Keratinocyte (primary cell): ENCODE measurements around the gene HS1BP3. TPM values are rescaled to one million over a fixed set of nuclear protein-coding genes. Genes with fewer than 3 reads are reported as not detected.

Experiments
- DNase-seq: peaks from one replicate; pipeline ENCODE4 v3.0.0-alpha.2; 2011; ENCODE audit warnings: low read depth, missing footprints, low spot score
- FAIRE-seq: peaks from 2 replicates; lab custom pipeline; 2011; peaks lifted over from hg19 to GRCh38; lab: Jason Lieb, UNC
- H2AFZ ChIP-seq: 2 replicates; pipeline ENCODE4 v1.6.0; 2012; ENCODE audit warnings: low read length, control low read depth, inconsistent platforms; ENCODE audit not compliant: control insufficient read depth
- H3K27ac ChIP-seq: 2 replicates; pipeline ENCODE4 v1.5.1; 2011; ENCODE audit warnings: low read length; ENCODE audit not compliant: control insufficient read depth, insufficient read depth
- H3K27me3 ChIP-seq: 3 replicates; pipeline ENCODE4 v1.6.0; 2011; ENCODE audit warnings: low read length; ENCODE audit not compliant: control insufficient read depth, insufficient read depth; ENCODE audit errors: extremely low read depth
- H3K36me3 ChIP-seq, 2 experiments: 2 replicates in 1 of 2; 3 replicates in 1 of 2; pipeline ENCODE4 v1.5.1; 2011; ENCODE audit warnings: low read length in 2 of 2, mild to moderate bottlenecking in 1 of 2; ENCODE audit not compliant: control insufficient read depth in 2 of 2, insufficient read depth in 2 of 2; ENCODE audit errors: extremely low read depth in 1 of 2
- H3K4me1 ChIP-seq: 3 replicates; pipeline ENCODE4 v1.5.1; 2011; ENCODE audit warnings: low read length; ENCODE audit not compliant: control insufficient read depth, insufficient read depth; ENCODE audit errors: extremely low read depth
- H3K4me2 ChIP-seq: 3 replicates; pipeline ENCODE4 v1.6.0; 2011; ENCODE audit warnings: low read depth, low read length; ENCODE audit not compliant: control insufficient read depth, insufficient read depth; ENCODE audit errors: extremely low read depth
- H3K4me3 ChIP-seq, 3 experiments: fragments of 200-600 bp in 1 of 3; sonication (generic) in 1 of 3; 2 replicates in 2 of 3; 3 replicates in 1 of 3; pipeline ENCODE4 v1.5.1; 2011 to 2016; ENCODE audit warnings: low read length in 3 of 3, mild to moderate bottlenecking in 3 of 3, control low read depth in 2 of 3, inconsistent platforms in 1 of 3, low read depth in 1 of 3, mixed read lengths in 1 of 3, mixed run types in 1 of 3, moderate library complexity in 1 of 3; ENCODE audit not compliant: control insufficient read depth in 2 of 3, insufficient read depth in 2 of 3; ENCODE audit errors: extremely low read depth in 1 of 3
- H3K79me2 ChIP-seq: 2 replicates; pipeline ENCODE4 v1.6.0; 2012; ENCODE audit warnings: low read length; ENCODE audit not compliant: control insufficient read depth, insufficient read depth
- H3K9ac ChIP-seq: 3 replicates; pipeline ENCODE4 v1.6.0; 2011; ENCODE audit warnings: low read length; ENCODE audit not compliant: control insufficient read depth, insufficient read depth; ENCODE audit errors: extremely low read depth
- H3K9me1 ChIP-seq: 3 replicates; pipeline ENCODE4 v1.6.0; 2011; ENCODE audit warnings: low read length; ENCODE audit not compliant: control insufficient read depth, insufficient read depth; ENCODE audit errors: extremely low read depth
- H3K9me3 ChIP-seq: 2 replicates; pipeline ENCODE4 v1.5.1; 2012; ENCODE audit warnings: low read depth, low read length; ENCODE audit not compliant: control insufficient read depth
- H4K20me1 ChIP-seq: 3 replicates; pipeline ENCODE4 v1.6.0; 2011; ENCODE audit warnings: low read length; ENCODE audit not compliant: control insufficient read depth, insufficient read depth; ENCODE audit errors: extremely low read depth
- EZH2 ChIP-seq: IDR thresholded peaks from one replicate; pipeline ENCODE4 v1.6.1; 2012; ENCODE audit warnings: inconsistent platforms, mild to moderate bottlenecking, low read length, moderate library complexity
- dilution Hi-C: fragments of 300-500 bp; cut with MboI; formaldehyde crosslinking; loops from one replicate; pipeline ENCODE4 v1.7.0; 2020; ENCODE audit warnings: low sequenced_read_pairs; ENCODE audit not compliant: extremely low pct_ligation_motif_present
- polyA plus RNA-seq, 5 experiments: library from polyadenylated mRNA; depleted of rRNA in 3 of 5; stranded (reverse) in 3 of 5; stranded (forward) in 1 of 5; unstranded in 1 of 5; fragments of >200 nt; gene quantifications; 1 replicate in 1 of 5; 2 replicates in 3 of 5; 3 replicates in 1 of 5; pipeline versions ENCODE4 v1.2.1 to v1.2.3, GENCODE V29; 2011 to 2012; ENCODE audit warnings: missing spikeins in 2 of 5, low read depth in 1 of 5, low replicate concordance in 1 of 5
- TF ChIP-seq, protein P1 (sequence below), 3 experiments: IDR thresholded peaks in 1 of 3; conservative IDR thresholded peaks in 1 of 3; optimal IDR thresholded peaks in 1 of 3; 2 replicates in 2 of 3; 3 replicates in 1 of 3; pipeline versions ENCODE3 to v1.5.1; 2011; ENCODE audit warnings: low read length in 3 of 3, mild to moderate bottlenecking in 3 of 3, moderate library complexity in 2 of 3, control low read depth in 1 of 3, inconsistent platforms in 1 of 3; ENCODE audit not compliant: insufficient read depth in 2 of 3; ENCODE audit errors: extremely low read depth in 1 of 3

HS1BP3 gene
- polyA plus RNA-seq, 1 donor (not counting 4 experiments of a cell fraction or from before 2014, with no cell fraction given): 18.5 TPM

DNA sequence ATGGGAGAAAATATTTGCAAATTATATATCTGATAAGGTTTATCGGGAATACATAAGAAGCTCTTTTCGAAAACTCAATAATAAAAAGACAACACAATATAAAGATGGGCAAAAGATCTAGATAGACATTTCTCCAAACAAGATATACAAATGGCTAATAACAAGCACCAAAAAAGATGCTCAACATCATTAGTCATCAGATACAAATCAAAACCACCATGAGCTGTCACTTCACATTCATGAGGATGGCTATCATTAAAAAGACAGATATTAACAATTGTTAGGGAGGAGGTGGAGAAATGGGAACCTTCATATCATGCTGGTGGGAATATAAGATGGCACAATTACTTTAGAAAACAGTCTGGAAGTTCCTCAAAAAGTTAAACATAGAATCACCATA lies 48.1 kb downstream of the HS1BP3 start:
- Histone ChIP-seq H3K79me2 (no peaks in the 10 kb centered on the region), H3K27me3 (no peaks in the 10 kb centered on the region), H3K4me3 (no peak overlapping the region), H4K20me1 (no peaks in the 10 kb centered on the region), H3K4me2 (no peak overlapping the region), H3K9me1 (no peaks in the 10 kb centered on the region), H3K36me3 (no peaks in the 10 kb centered on the region), H3K9ac (no peak overlapping the region), H2AFZ (no peak overlapping the region), H3K9me3 (no peaks in the 10 kb centered on the region), H3K4me1 (peaks cover 7% of the 10 kb centered on the region), H3K27ac (no peak overlapping the region)
- TF ChIP-seq, protein P1, sequence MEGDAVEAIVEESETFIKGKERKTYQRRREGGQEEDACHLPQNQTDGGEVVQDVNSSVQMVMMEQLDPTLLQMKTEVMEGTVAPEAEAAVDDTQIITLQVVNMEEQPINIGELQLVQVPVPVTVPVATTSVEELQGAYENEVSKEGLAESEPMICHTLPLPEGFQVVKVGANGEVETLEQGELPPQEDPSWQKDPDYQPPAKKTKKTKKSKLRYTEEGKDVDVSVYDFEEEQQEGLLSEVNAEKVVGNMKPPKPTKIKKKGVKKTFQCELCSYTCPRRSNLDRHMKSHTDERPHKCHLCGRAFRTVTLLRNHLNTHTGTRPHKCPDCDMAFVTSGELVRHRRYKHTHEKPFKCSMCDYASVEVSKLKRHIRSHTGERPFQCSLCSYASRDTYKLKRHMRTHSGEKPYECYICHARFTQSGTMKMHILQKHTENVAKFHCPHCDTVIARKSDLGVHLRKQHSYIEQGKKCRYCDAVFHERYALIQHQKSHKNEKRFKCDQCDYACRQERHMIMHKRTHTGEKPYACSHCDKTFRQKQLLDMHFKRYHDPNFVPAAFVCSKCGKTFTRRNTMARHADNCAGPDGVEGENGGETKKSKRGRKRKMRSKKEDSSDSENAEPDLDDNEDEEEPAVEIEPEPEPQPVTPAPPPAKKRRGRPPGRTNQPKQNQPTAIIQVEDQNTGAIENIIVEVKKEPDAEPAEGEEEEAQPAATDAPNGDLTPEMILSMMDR (optimal IDR thresholded peaks at IDR 0.05 in 1 of 3, IDR thresholded peaks at IDR 0.05 in 1 of 3, conservative IDR thresholded peaks at IDR 0.05 in 1 of 3; ENCODE audit: extremely low read depth in 1 of 3, insufficient read depth in 2 of 3, low read length in 3 of 3): no peak
- TF ChIP-seq EZH2: no peak
- dilution Hi-C loops: no loop called here
- DNase-seq (no peak), FAIRE-seq (no peak)

DNA sequence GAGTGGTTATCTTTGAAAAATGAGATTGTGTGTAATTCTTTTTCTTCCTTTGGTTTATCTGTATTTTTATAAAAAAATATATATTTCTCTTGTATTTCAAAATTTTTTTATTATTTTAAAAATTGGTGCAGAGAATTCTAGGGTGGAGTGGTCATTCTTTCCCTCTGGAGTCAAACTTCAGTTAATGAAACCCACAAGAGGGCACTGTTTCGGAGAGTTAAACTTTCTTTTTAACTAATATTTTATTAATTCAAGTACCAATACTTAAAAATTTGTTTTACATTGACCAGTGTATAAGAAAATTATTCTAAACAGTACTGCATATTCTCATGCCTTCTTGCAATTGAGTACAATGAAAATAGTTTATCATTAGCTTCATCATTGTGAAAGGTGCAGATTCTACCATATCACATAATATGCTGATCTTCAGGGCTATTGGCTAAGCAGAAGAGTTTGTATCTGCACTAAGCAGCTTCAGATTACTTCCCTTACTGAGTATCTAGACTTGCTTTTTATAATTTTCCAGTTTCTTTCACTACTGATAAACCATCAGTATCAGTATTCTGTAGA lies 50.1 kb downstream of the HS1BP3 start:
- Histone ChIP-seq H3K4me2 (no peak overlapping the region), H3K27ac (no peak overlapping the region), H3K4me3 (no peak overlapping the region), H4K20me1 (no peaks in the 10 kb centered on the region), H3K9me3 (no peaks in the 10 kb centered on the region), H2AFZ (no peak overlapping the region), H3K27me3 (no peaks in the 10 kb centered on the region), H3K79me2 (no peaks in the 10 kb centered on the region), H3K36me3 (no peaks in the 10 kb centered on the region), H3K4me1 (peaks cover 9% of the 10 kb centered on the region), H3K9me1 (no peaks in the 10 kb centered on the region), H3K9ac (no peak overlapping the region)
- FAIRE-seq (no peak), DNase-seq (no peak)
- TF ChIP-seq, protein P1 (optimal IDR thresholded peaks at IDR 0.05 in 1 of 3, IDR thresholded peaks at IDR 0.05 in 1 of 3, conservative IDR thresholded peaks at IDR 0.05 in 1 of 3; ENCODE audit: extremely low read depth in 1 of 3, insufficient read depth in 2 of 3, low read length in 3 of 3): peak in 1 of 3 experiments; percentile 3
- no peak for TF ChIP-seq EZH2
- dilution Hi-C loops: no loop called here
